Transverse colon (tissue), 3 donors: ENCODE measurements around the gene SPCS1.

Source experiments
- EP300 ChIP-seq: sonication (generic); formaldehyde crosslinking; IDR thresholded peaks from one replicate; pipeline ENCODE4 v1.6.1; 2017; ENCODE audit warnings: antibody characterized with exemption, low read depth
- TF ChIP-seq, protein P1 (sequence below), 5 experiments: fragments of 200-600 bp in 3 of 5; fragments of 450-650 bp in 2 of 5; sonication (generic) in 3 of 5; IDR thresholded peaks; 1 replicate in 2 of 5; 2 replicates in 3 of 5; pipeline ENCODE4 v1.5.1; 2016 to 2017; ENCODE audit warnings: antibody characterized with exemption in 5 of 5, inconsistent platforms in 3 of 5, mild to moderate bottlenecking in 2 of 5, moderate library complexity in 1 of 5

GRCh38 chr3:52714335-52715302 is 8.7 kb downstream of the SPCS1 start:
- TF ChIP-seq, protein P1, sequence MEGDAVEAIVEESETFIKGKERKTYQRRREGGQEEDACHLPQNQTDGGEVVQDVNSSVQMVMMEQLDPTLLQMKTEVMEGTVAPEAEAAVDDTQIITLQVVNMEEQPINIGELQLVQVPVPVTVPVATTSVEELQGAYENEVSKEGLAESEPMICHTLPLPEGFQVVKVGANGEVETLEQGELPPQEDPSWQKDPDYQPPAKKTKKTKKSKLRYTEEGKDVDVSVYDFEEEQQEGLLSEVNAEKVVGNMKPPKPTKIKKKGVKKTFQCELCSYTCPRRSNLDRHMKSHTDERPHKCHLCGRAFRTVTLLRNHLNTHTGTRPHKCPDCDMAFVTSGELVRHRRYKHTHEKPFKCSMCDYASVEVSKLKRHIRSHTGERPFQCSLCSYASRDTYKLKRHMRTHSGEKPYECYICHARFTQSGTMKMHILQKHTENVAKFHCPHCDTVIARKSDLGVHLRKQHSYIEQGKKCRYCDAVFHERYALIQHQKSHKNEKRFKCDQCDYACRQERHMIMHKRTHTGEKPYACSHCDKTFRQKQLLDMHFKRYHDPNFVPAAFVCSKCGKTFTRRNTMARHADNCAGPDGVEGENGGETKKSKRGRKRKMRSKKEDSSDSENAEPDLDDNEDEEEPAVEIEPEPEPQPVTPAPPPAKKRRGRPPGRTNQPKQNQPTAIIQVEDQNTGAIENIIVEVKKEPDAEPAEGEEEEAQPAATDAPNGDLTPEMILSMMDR (IDR thresholded peaks at IDR 0.05), result no peak
- no peak for TF ChIP-seq EP300
